ENCODE measurements around the gene HSPB1.

DNA sequence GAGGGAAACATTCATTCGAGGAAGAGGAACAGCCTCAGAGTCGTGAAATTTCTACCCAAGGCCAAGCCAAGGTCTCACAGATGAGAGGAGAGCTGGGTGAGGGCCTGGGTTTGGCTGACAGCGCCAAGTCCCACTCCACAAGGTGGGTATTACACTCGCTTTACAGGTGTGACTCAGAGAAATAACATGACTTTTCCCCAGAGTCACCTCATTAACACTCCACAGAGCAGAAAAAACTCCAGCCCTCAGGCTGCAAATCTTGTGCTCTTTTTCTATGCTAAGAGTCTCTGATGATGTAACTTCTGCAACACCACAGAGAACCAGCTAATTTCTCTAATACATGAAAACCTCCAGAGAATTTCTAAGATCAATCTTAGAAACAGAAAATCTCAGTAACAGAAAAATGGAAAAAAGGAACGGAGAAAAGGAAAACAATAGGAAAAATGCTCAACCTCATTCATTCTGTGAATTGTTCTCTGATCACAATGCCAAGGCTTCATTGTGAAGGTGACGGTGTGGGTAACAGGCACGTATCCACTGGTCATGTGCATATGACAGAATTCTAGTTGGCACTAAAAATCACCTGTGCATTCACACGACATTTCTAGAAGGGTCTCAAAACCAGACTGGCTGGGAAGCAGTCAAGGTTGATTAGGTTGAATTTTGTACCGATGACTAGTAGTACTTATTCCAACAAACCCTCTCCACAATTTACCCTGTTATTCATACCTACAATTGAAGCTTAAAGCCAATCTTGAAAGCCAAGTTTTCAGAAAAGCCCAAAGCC lies 36.0 kb downstream of the HSPB1 start:
- TF ChIP-seq SRF (IDR thresholded peaks at IDR 0.05; ENCODE audit: low read depth, low read length) (no peak), POLR2A (IDR thresholded peaks at IDR 0.05; ENCODE audit: insufficient read depth in 1 of 2, low read depth in 2 of 2, low read length in 2 of 2) (no peak), SMAD3 (CRISPR knock-in tag; IDR thresholded peaks at IDR 0.05) (no peak)
- TF ChIP-seq, protein P1, sequence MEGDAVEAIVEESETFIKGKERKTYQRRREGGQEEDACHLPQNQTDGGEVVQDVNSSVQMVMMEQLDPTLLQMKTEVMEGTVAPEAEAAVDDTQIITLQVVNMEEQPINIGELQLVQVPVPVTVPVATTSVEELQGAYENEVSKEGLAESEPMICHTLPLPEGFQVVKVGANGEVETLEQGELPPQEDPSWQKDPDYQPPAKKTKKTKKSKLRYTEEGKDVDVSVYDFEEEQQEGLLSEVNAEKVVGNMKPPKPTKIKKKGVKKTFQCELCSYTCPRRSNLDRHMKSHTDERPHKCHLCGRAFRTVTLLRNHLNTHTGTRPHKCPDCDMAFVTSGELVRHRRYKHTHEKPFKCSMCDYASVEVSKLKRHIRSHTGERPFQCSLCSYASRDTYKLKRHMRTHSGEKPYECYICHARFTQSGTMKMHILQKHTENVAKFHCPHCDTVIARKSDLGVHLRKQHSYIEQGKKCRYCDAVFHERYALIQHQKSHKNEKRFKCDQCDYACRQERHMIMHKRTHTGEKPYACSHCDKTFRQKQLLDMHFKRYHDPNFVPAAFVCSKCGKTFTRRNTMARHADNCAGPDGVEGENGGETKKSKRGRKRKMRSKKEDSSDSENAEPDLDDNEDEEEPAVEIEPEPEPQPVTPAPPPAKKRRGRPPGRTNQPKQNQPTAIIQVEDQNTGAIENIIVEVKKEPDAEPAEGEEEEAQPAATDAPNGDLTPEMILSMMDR (CRISPR knock-in tag; IDR thresholded peaks at IDR 0.05), result no peak

All from HepG2 (cell line).